Endothelial cell of umbilical vein (primary cell): ENCODE results near the gene ZFHX2. TPM values are rescaled to one million over a fixed set of nuclear protein-coding genes. Genes with fewer than 3 reads are reported as not detected.

Source experiments
- BruUV-seq: library from RNA; stranded (reverse); fragments of 400-500 nt; replicated peaks from 2 replicates; lab custom pipeline; 2021; lab: Mats Ljungman, UMichigan
- CTCF ChIA-PET: fragments of 300-600, 350-600 bp; sonication (Branson Sonifier 250); formaldehyde crosslinking; loops from one replicate; lab custom pipeline; 2021; ENCODE audit warnings: antibody characterized with exemption, inconsistent platforms; lab: Charles Lee
- POLR2A ChIA-PET: fragments of 300-600, 350-600 bp; sonication (Branson Sonifier 250); formaldehyde crosslinking; loops from one replicate; lab custom pipeline; 2021; ENCODE audit warnings: antibody characterized with exemption, inconsistent platforms; lab: Charles Lee
- DNase-seq: peaks from one replicate; pipeline ENCODE4 v3.0.0-alpha.2; 2011; ENCODE audit warnings: low read depth, low spot score
- FAIRE-seq: peaks from 2 replicates; lab custom pipeline; 2011; peaks lifted over from hg19 to GRCh38; lab: Jason Lieb, UNC
- H2AFZ ChIP-seq: 2 replicates; pipeline ENCODE4 v1.6.0; 2012; ENCODE audit warnings: low read depth, low read length, control low read depth, inconsistent platforms
- H3K27ac ChIP-seq: 2 replicates; pipeline ENCODE4 v1.5.1; 2011; ENCODE audit warnings: low read depth, mild to moderate bottlenecking, control low read depth, low read length, moderate library complexity; ENCODE audit not compliant: insufficient read depth
- H3K27me3 ChIP-seq, 2 experiments: 2 replicates each; pipeline versions ENCODE4 v1.6.0 to v1.6.1; 2011; ENCODE audit warnings: low read length in 2 of 2, mixed read lengths in 1 of 2; ENCODE audit not compliant: control insufficient read depth in 2 of 2, insufficient read depth in 2 of 2
- H3K36me3 ChIP-seq, 2 experiments: 2 replicates in 1 of 2; 3 replicates in 1 of 2; pipeline ENCODE4 v1.5.1; 2011; ENCODE audit warnings: low read length in 2 of 2, mild to moderate bottlenecking in 1 of 2, moderate library complexity in 1 of 2; ENCODE audit not compliant: control insufficient read depth in 2 of 2, insufficient read depth in 2 of 2; ENCODE audit errors: extremely low read depth in 1 of 2
- H3K4me1 ChIP-seq: 3 replicates; pipeline ENCODE4 v1.5.1; 2011; ENCODE audit warnings: mild to moderate bottlenecking, low read length; ENCODE audit not compliant: control insufficient read depth, insufficient read depth; ENCODE audit errors: extremely low read depth
- H3K4me2 ChIP-seq: 2 replicates; pipeline ENCODE4 v1.6.1; 2011; ENCODE audit warnings: low read length, control low read depth, mixed read lengths; ENCODE audit not compliant: insufficient read depth
- H3K4me3 ChIP-seq, 3 experiments: fragments of 200-600 bp in 1 of 3; sonication (generic), shearing (Covaris generic) in 1 of 3; replicated peaks in 1 of 3; 2 replicates each; pipeline ENCODE4 v1.5.1; 2011 to 2016; ENCODE audit warnings: control low read depth in 3 of 3, low read length in 3 of 3, mild to moderate bottlenecking in 2 of 3, inconsistent platforms in 1 of 3, low read depth in 1 of 3, moderate library complexity in 1 of 3; ENCODE audit not compliant: insufficient read depth in 1 of 3
- H3K79me2 ChIP-seq: 2 replicates; pipeline ENCODE4 v1.6.0; 2012; ENCODE audit warnings: low read length, inconsistent platforms; ENCODE audit not compliant: control insufficient read depth, insufficient read depth
- H3K9ac ChIP-seq: replicated peaks from 2 replicates; pipeline ENCODE3; 2011; ENCODE audit warnings: low read length, control low read depth; ENCODE audit not compliant: insufficient read depth; ENCODE audit errors: extremely low read depth
- H3K9me1 ChIP-seq: replicated peaks from 3 replicates; pipeline ENCODE4 v1.6.0; 2011; ENCODE audit warnings: mild to moderate bottlenecking, low read length; ENCODE audit not compliant: control insufficient read depth, insufficient read depth; ENCODE audit errors: extremely low read depth
- H3K9me3 ChIP-seq: replicated peaks from 2 replicates; pipeline ENCODE4 v1.5.1; 2012; ENCODE audit warnings: low read length, inconsistent platforms; ENCODE audit not compliant: control insufficient read depth, insufficient read depth
- H4K20me1 ChIP-seq: replicated peaks from 2 replicates; pipeline ENCODE3; 2011; ENCODE audit warnings: mild to moderate bottlenecking, low read length; ENCODE audit not compliant: control insufficient read depth, insufficient read depth; ENCODE audit errors: extremely low read depth
- EZH2 ChIP-seq: IDR thresholded peaks from 2 replicates; pipeline ENCODE4 v1.6.1; 2012; ENCODE audit warnings: borderline replicate concordance, low read depth, mild to moderate bottlenecking, moderate library complexity, low read length, inconsistent platforms; ENCODE audit not compliant: severe bottlenecking
- FOS ChIP-seq: IDR thresholded peaks from 2 replicates; pipeline ENCODE4 v1.6.1; 2011; ENCODE audit warnings: mild to moderate bottlenecking, low read length, moderate library complexity, borderline replicate concordance; ENCODE audit not compliant: insufficient read depth
- GATA2 ChIP-seq: IDR thresholded peaks from 2 replicates; pipeline ENCODE4 v1.7.0; 2011; ENCODE audit warnings: low read depth, mild to moderate bottlenecking, moderate library complexity, mixed read lengths, low read length; ENCODE audit not compliant: insufficient read length, insufficient read depth
- MYC ChIP-seq: IDR thresholded peaks from one replicate; pipeline ENCODE4 v1.6.1; 2011; ENCODE audit warnings: mild to moderate bottlenecking, low read depth, low read length
- dilution Hi-C: fragments of 300-500 bp; cut with MboI; formaldehyde crosslinking; loops from one replicate; pipeline ENCODE4 v1.15.0; 2019; ENCODE audit warnings: low sequenced_read_pairs; ENCODE audit not compliant: extremely low pct_ligation_motif_present
- intact Hi-C: fragments of 100-400 bp; cut with micrococcal nuclease; formaldehyde crosslinking; loops from one replicate; pipeline ENCODE4 v1.10.0; 2022
- polyA plus RNA-seq, 4 experiments: library from polyadenylated mRNA; depleted of rRNA in 3 of 4; stranded (reverse) in 3 of 4; unstranded in 1 of 4; fragments of >200 nt; gene quantifications; 2 replicates each; pipeline versions ENCODE4 v1.2.1 to v1.2.3, GENCODE V29; 2011 to 2012; ENCODE audit warnings: missing spikeins in 1 of 4
- total RNA-seq: library from RNA; stranded (reverse); gene quantifications from 2 replicates; pipeline ENCODE4 v1.2.3, GENCODE V29; 2021
- TF ChIP-seq, protein P1 (sequence below), 2 donors: IDR thresholded peaks; 1 replicate in 1 of 2; 2 replicates in 1 of 2; pipeline ENCODE4 v1.5.1; 2011; ENCODE audit warnings: low read length in 2 of 2, mild to moderate bottlenecking in 2 of 2, moderate library complexity in 2 of 2, control low read depth in 1 of 2, inconsistent platforms in 1 of 2, low read depth in 1 of 2; ENCODE audit not compliant: insufficient read depth in 1 of 2; ENCODE audit errors: extremely low read depth in 1 of 2

The ZFHX2 gene
- total and polyA plus RNA-seq, 2 donors (not counting 3 experiments of a cell fraction or from before 2014, with no cell fraction given): 0.25 to 2.3 TPM

DNA sequence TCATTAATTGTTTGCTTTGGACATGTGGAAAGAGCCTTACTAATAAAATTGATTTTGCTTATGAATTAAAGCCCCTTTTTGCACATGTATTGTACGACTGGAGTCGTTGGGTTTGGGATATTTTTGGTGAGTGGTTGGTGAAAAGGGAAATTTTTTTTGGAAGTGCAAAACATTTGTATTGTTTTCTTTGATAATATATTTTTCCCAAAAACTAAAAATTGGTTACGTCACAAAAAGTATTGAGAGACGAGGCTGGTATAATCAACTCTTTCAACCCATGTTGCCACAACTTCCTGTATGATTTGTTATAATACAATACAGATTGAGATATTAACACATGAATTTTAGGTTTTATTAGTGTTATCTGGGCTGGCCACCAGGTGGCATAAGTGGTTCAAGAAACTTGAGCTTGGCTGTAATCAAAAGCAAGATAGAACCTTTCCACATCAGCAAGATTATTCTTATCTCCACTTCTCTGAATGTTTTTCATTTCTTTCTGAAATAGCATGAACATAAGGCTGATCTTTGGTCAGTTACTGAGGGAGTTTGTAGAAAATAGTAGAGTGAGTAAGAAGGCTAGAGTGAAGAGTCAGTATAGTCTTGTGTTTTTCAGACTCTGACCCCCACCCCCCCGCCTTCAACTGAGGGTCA lies 73.3 kb downstream of the ZFHX2 start:
- no peaks in the 10 kb centered on the region for H3K79me2 ChIP-seq
- peaks cover 12 to 24% of the 10 kb centered on the region in 2 experiments for H3K36me3 ChIP-seq
- H3K27ac ChIP-seq: no peak overlapping the region
- BruUV-seq: no TSS peak
- peak; percentile 92 for FAIRE-seq
- DNase-seq: peak; percentile 82
- POLR2A ChIA-PET: interaction anchor here (0.6 to 1.0 kb wide), 4 partner anchors 56 to 83 kb away, joined by 3 to 5 read pairs (median 4); no protein-coding TSS in a partner anchor
- no peak for TF ChIP-seq FOS
- TF ChIP-seq GATA2: no peak
- no peak for TF ChIP-seq MYC
- no peak for TF ChIP-seq EZH2
- TF ChIP-seq, protein P1, sequence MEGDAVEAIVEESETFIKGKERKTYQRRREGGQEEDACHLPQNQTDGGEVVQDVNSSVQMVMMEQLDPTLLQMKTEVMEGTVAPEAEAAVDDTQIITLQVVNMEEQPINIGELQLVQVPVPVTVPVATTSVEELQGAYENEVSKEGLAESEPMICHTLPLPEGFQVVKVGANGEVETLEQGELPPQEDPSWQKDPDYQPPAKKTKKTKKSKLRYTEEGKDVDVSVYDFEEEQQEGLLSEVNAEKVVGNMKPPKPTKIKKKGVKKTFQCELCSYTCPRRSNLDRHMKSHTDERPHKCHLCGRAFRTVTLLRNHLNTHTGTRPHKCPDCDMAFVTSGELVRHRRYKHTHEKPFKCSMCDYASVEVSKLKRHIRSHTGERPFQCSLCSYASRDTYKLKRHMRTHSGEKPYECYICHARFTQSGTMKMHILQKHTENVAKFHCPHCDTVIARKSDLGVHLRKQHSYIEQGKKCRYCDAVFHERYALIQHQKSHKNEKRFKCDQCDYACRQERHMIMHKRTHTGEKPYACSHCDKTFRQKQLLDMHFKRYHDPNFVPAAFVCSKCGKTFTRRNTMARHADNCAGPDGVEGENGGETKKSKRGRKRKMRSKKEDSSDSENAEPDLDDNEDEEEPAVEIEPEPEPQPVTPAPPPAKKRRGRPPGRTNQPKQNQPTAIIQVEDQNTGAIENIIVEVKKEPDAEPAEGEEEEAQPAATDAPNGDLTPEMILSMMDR (IDR thresholded peaks at IDR 0.05; ENCODE audit: extremely low read depth in 1 of 2, insufficient read depth in 1 of 2, low read depth in 1 of 2, low read length in 2 of 2): peak; percentile 49
- peaks cover 2% of the 10 kb centered on the region for H4K20me1 ChIP-seq
- no peaks in the 10 kb centered on the region for H3K9me1 ChIP-seq
- no peaks in the 10 kb centered on the region for H3K9me3 ChIP-seq
- CTCF ChIA-PET: interaction anchor here (0.6 to 15.7 kb wide), 27 partner anchors 9 to 432 kb away, joined by 3 to 416 read pairs (median 4); partner anchors contain the start of genes AP1G2, NGDN, THTPA and ZFHX2
- no peak overlapping the region for H3K4me2 ChIP-seq
- H3K4me3 ChIP-seq: no peak overlapping the region
- dilution Hi-C loops (no loop called here), intact Hi-C loops (loop anchor here (1.0 kb wide), 2 partner anchors 61 to 84 kb away; no protein-coding TSS in a partner anchor)
- no peaks in the 10 kb centered on the region for H3K4me1 ChIP-seq
- no peaks in the 10 kb centered on the region for H3K27me3 ChIP-seq
- H2AFZ ChIP-seq: no peak overlapping the region
- H3K9ac ChIP-seq: no peak overlapping the region
